Smooth muscle cell (in vitro differentiated cells): Measurements from ENCODE around the gene NCOR2. TPM values are rescaled to one million over a fixed set of nuclear protein-coding genes. Genes with fewer than 3 reads are reported as not detected.

Experiments used
- DNase-seq: peaks from one replicate; lab custom pipeline; 2025; ENCODE audit not compliant: unreplicated experiment; lab: John Stamatoyannopoulos, UW
- H2AFZ ChIP-seq: fragments of 200-600 bp; sonication (generic); 2 replicates; pipeline ENCODE4 v1.6.0; 2016; ENCODE audit warnings: antibody characterized with exemption, low read depth, mild to moderate bottlenecking
- H3F3A ChIP-seq: fragments of 200-600 bp; sonication (generic); 2 replicates; pipeline ENCODE4 v1.6.0; 2017; ENCODE audit warnings: antibody characterized with exemption, low read depth
- H3K27ac ChIP-seq: fragments of 200-600 bp; sonication (generic); 2 replicates; pipeline ENCODE4 v1.5.1; 2016; ENCODE audit warnings: low read depth, mild to moderate bottlenecking
- H3K27me3 ChIP-seq: fragments of 200-600 bp; sonication (generic); 2 replicates; pipeline ENCODE4 v1.6.1; 2016; ENCODE audit warnings: low read depth, mild to moderate bottlenecking
- H3K36me3 ChIP-seq: fragments of 200-600 bp; sonication (generic); 2 replicates; pipeline ENCODE4 v1.5.1; 2016; ENCODE audit warnings: low read depth
- H3K4me1 ChIP-seq: fragments of 200-600 bp; sonication (generic); 2 replicates; pipeline ENCODE4 v1.5.1; 2016; ENCODE audit warnings: low read depth
- H3K4me2 ChIP-seq: fragments of 200-600 bp; sonication (generic); 2 replicates; pipeline ENCODE4 v1.6.0; 2016; ENCODE audit warnings: mild to moderate bottlenecking
- H3K4me3 ChIP-seq: fragments of 200-600 bp; sonication (generic); 2 replicates; pipeline ENCODE4 v1.5.1; 2016; ENCODE audit warnings: mild to moderate bottlenecking
- H3K79me2 ChIP-seq: fragments of 200-600 bp; sonication (generic); 2 replicates; pipeline ENCODE4 v1.6.0; 2016; ENCODE audit warnings: low read depth, mild to moderate bottlenecking
- H3K9ac ChIP-seq: fragments of 200-600 bp; sonication (generic); 2 replicates; pipeline ENCODE4 v1.6.0; 2016; ENCODE audit warnings: low read depth
- H3K9me3 ChIP-seq: fragments of 200-600 bp; sonication (generic); replicated peaks from 2 replicates; pipeline ENCODE4 v1.5.1; 2016; ENCODE audit warnings: low read depth
- H4K20me1 ChIP-seq: fragments of 200-600 bp; sonication (generic); 2 replicates; pipeline ENCODE4 v1.6.0; 2016; ENCODE audit warnings: low read depth
- CTCF ChIP-seq: fragments of 200-600 bp; sonication (generic); IDR thresholded peaks from 2 replicates; pipeline ENCODE4 v1.5.1; 2017; ENCODE audit warnings: borderline replicate concordance, mild to moderate bottlenecking, antibody characterized with exemption; ENCODE audit not compliant: insufficient read depth, poor library complexity, severe bottlenecking
- WGBS: methylation state at CpG from one replicate; pipeline ENCODE4 v1.1.7; 2016; ENCODE audit warnings: low lambda C conversion rate; 5-methylcytosine and 5-hydroxymethylcytosine counted together
- polyA plus RNA-seq: library from polyadenylated mRNA; unstranded; fragments of >200 nt; fragmentation: Nextera tagmentation; extraction: Ambion mirVana; gene quantifications from 2 replicates; pipeline ENCODE4 v1.2.1, GENCODE V29; 2016
- total RNA-seq: library from RNA; depleted of rRNA; stranded (reverse); fragments of >200 nt; gene quantifications from 2 replicates; pipeline ENCODE4 v1.2.3, GENCODE V29; 2014

Gene NCOR2
- total and polyA plus RNA-seq, 2 experiments from 2014 or later: 64.1 to 164 TPM

- peaks cover 100% of the 10 kb centered on the region for H3K79me2 ChIP-seq
- H3K9ac ChIP-seq: no peak overlapping the region
- no peak overlapping the region for H3K4me2 ChIP-seq
- peaks cover 100% of the 10 kb centered on the region for H4K20me1 ChIP-seq
- no peak for TF ChIP-seq CTCF
- DNase-seq: no peak
- H3K4me1 ChIP-seq: peaks cover 25% of the 10 kb centered on the region
- H3K27me3 ChIP-seq: no peaks in the 10 kb centered on the region
- no peak overlapping the region for H3K4me3 ChIP-seq
- H2AFZ ChIP-seq: no peak overlapping the region
- H3K27ac ChIP-seq: no peak overlapping the region
- no peaks in the 10 kb centered on the region for H3K9me3 ChIP-seq
- peaks cover 18% of the 10 kb centered on the region for H3F3A ChIP-seq
- H3K36me3 ChIP-seq: no peaks in the 10 kb centered on the region
- WGBS: 93% methylated on average over 28 of the region's 28 CpGs
These were observed 12.0 kb downstream of the NCOR2 start for GRCh38 chr12:124555168-124556073.

DNA sequence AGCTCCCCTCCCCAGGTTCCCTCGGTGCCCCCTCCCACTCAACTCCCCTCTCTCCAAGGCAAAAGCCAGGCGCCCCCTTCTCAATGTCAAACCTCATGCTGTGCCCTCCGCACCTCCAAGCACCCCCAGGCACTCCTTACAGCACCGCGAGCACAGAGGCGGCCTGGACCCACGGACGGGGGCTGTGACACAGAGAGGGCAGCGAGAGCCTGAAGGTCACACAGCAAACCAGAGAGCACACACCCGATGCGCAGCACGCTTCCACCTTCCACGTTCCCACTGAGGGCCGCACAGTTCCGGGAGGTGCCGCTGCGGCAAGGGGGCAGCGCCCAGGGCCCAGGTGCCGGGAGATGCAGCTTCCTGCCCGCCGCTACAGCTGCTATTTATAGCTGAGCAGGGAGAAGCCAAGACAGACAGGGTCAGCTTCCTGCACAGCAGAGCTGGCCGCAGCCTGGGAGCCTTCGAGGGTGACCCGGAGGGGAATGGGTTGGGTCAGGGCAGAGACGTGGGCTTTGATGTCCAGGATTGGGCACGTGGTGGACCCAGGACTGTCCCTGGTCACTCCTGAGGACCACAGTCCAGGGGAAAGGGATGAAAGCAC, 12.9 kb downstream of the NCOR2 start:
- no peak overlapping the region for H2AFZ ChIP-seq
- no peaks in the 10 kb centered on the region for H3K27me3 ChIP-seq
- H3K4me2 ChIP-seq: no peak overlapping the region
- peaks cover 100% of the 10 kb centered on the region for H4K20me1 ChIP-seq
- no peaks in the 10 kb centered on the region for H3K9me3 ChIP-seq
- WGBS: 94% methylated on average over 26 of the region's 26 CpGs
- peaks cover 32% of the 10 kb centered on the region for H3K4me1 ChIP-seq
- peaks cover 100% of the 10 kb centered on the region for H3K79me2 ChIP-seq
- no peak overlapping the region for H3K27ac ChIP-seq
- H3K4me3 ChIP-seq: no peak overlapping the region
- H3F3A ChIP-seq: peaks cover 18% of the 10 kb centered on the region
- TF ChIP-seq CTCF: no peak
- no peak for DNase-seq
- no peaks in the 10 kb centered on the region for H3K36me3 ChIP-seq
- no peak overlapping the region for H3K9ac ChIP-seq

GRCh38 chr12:124553862-124554428, 13.5 kb downstream of the NCOR2 start:
- H3K9me3 ChIP-seq: no peaks in the 10 kb centered on the region
- H2AFZ ChIP-seq: no peak overlapping the region
- no peaks in the 10 kb centered on the region for H3K27me3 ChIP-seq
- H3K4me3 ChIP-seq: no peak overlapping the region
- H3K36me3 ChIP-seq: no peaks in the 10 kb centered on the region
- H3K27ac ChIP-seq: peak overlapping the region; percentile 19
- H3K79me2 ChIP-seq: peaks cover 98% of the 10 kb centered on the region
- no peak for DNase-seq
- H3K4me1 ChIP-seq: peaks cover 36% of the 10 kb centered on the region
- H4K20me1 ChIP-seq: peaks cover 100% of the 10 kb centered on the region
- H3K9ac ChIP-seq: no peak overlapping the region
- peaks cover 18% of the 10 kb centered on the region for H3F3A ChIP-seq
- WGBS: 95% methylated on average over 18 of the region's 18 CpGs
- H3K4me2 ChIP-seq: no peak overlapping the region
- TF ChIP-seq CTCF: no peak
